Endothelial cell of umbilical vein (primary cell): ENCODE data around the gene ZC3H12C. TPM values are rescaled to one million over a fixed set of nuclear protein-coding genes. Genes with fewer than 3 reads are reported as not detected.

Source experiments
- BruUV-seq: library from RNA; stranded (reverse); fragments of 400-500 nt; replicated peaks from 2 replicates; lab custom pipeline; 2021; lab: Mats Ljungman, UMichigan
- CTCF ChIA-PET: fragments of 300-600, 350-600 bp; sonication (Branson Sonifier 250); formaldehyde crosslinking; loops from one replicate; lab custom pipeline; 2021; ENCODE audit warnings: antibody characterized with exemption, inconsistent platforms; lab: Charles Lee
- POLR2A ChIA-PET: fragments of 300-600, 350-600 bp; sonication (Branson Sonifier 250); formaldehyde crosslinking; loops from one replicate; lab custom pipeline; 2021; ENCODE audit warnings: antibody characterized with exemption, inconsistent platforms; lab: Charles Lee
- DNase-seq: peaks from one replicate; pipeline ENCODE4 v3.0.0-alpha.2; 2011; ENCODE audit warnings: low read depth, low spot score
- FAIRE-seq: peaks from 2 replicates; lab custom pipeline; 2011; peaks lifted over from hg19 to GRCh38; lab: Jason Lieb, UNC
- H2AFZ ChIP-seq: 2 replicates; pipeline ENCODE4 v1.6.0; 2012; ENCODE audit warnings: low read depth, low read length, control low read depth, inconsistent platforms
- H3K27ac ChIP-seq: 2 replicates; pipeline ENCODE4 v1.5.1; 2011; ENCODE audit warnings: low read depth, mild to moderate bottlenecking, control low read depth, low read length, moderate library complexity; ENCODE audit not compliant: insufficient read depth
- H3K27me3 ChIP-seq, 2 experiments: 2 replicates each; pipeline versions ENCODE4 v1.6.0 to v1.6.1; 2011; ENCODE audit warnings: low read length in 2 of 2, mixed read lengths in 1 of 2; ENCODE audit not compliant: control insufficient read depth in 2 of 2, insufficient read depth in 2 of 2
- H3K36me3 ChIP-seq, 2 experiments: 2 replicates in 1 of 2; 3 replicates in 1 of 2; pipeline ENCODE4 v1.5.1; 2011; ENCODE audit warnings: low read length in 2 of 2, mild to moderate bottlenecking in 1 of 2, moderate library complexity in 1 of 2; ENCODE audit not compliant: control insufficient read depth in 2 of 2, insufficient read depth in 2 of 2; ENCODE audit errors: extremely low read depth in 1 of 2
- H3K4me1 ChIP-seq: 3 replicates; pipeline ENCODE4 v1.5.1; 2011; ENCODE audit warnings: mild to moderate bottlenecking, low read length; ENCODE audit not compliant: control insufficient read depth, insufficient read depth; ENCODE audit errors: extremely low read depth
- H3K4me2 ChIP-seq: 2 replicates; pipeline ENCODE4 v1.6.1; 2011; ENCODE audit warnings: low read length, control low read depth, mixed read lengths; ENCODE audit not compliant: insufficient read depth
- H3K4me3 ChIP-seq, 3 experiments: fragments of 200-600 bp in 1 of 3; sonication (generic), shearing (Covaris generic) in 1 of 3; replicated peaks in 1 of 3; 2 replicates each; pipeline ENCODE4 v1.5.1; 2011 to 2016; ENCODE audit warnings: control low read depth in 3 of 3, low read length in 3 of 3, mild to moderate bottlenecking in 2 of 3, inconsistent platforms in 1 of 3, low read depth in 1 of 3, moderate library complexity in 1 of 3; ENCODE audit not compliant: insufficient read depth in 1 of 3
- H3K79me2 ChIP-seq: 2 replicates; pipeline ENCODE4 v1.6.0; 2012; ENCODE audit warnings: low read length, inconsistent platforms; ENCODE audit not compliant: control insufficient read depth, insufficient read depth
- H3K9ac ChIP-seq: replicated peaks from 2 replicates; pipeline ENCODE3; 2011; ENCODE audit warnings: low read length, control low read depth; ENCODE audit not compliant: insufficient read depth; ENCODE audit errors: extremely low read depth
- H3K9me1 ChIP-seq: replicated peaks from 3 replicates; pipeline ENCODE4 v1.6.0; 2011; ENCODE audit warnings: mild to moderate bottlenecking, low read length; ENCODE audit not compliant: control insufficient read depth, insufficient read depth; ENCODE audit errors: extremely low read depth
- H3K9me3 ChIP-seq: replicated peaks from 2 replicates; pipeline ENCODE4 v1.5.1; 2012; ENCODE audit warnings: low read length, inconsistent platforms; ENCODE audit not compliant: control insufficient read depth, insufficient read depth
- H4K20me1 ChIP-seq: replicated peaks from 2 replicates; pipeline ENCODE3; 2011; ENCODE audit warnings: mild to moderate bottlenecking, low read length; ENCODE audit not compliant: control insufficient read depth, insufficient read depth; ENCODE audit errors: extremely low read depth
- CTCF ChIP-seq, 2 donors: IDR thresholded peaks; 1 replicate in 1 of 2; 2 replicates in 1 of 2; pipeline ENCODE4 v1.5.1; 2011; ENCODE audit warnings: low read length in 2 of 2, mild to moderate bottlenecking in 2 of 2, moderate library complexity in 2 of 2, control low read depth in 1 of 2, inconsistent platforms in 1 of 2, low read depth in 1 of 2; ENCODE audit not compliant: insufficient read depth in 1 of 2; ENCODE audit errors: extremely low read depth in 1 of 2
- EZH2 ChIP-seq: IDR thresholded peaks from 2 replicates; pipeline ENCODE4 v1.6.1; 2012; ENCODE audit warnings: borderline replicate concordance, low read depth, mild to moderate bottlenecking, moderate library complexity, low read length, inconsistent platforms; ENCODE audit not compliant: severe bottlenecking
- FOS ChIP-seq: IDR thresholded peaks from 2 replicates; pipeline ENCODE4 v1.6.1; 2011; ENCODE audit warnings: mild to moderate bottlenecking, low read length, moderate library complexity, borderline replicate concordance; ENCODE audit not compliant: insufficient read depth
- GATA2 ChIP-seq: IDR thresholded peaks from 2 replicates; pipeline ENCODE4 v1.7.0; 2011; ENCODE audit warnings: low read depth, mild to moderate bottlenecking, moderate library complexity, mixed read lengths, low read length; ENCODE audit not compliant: insufficient read length, insufficient read depth
- JUN ChIP-seq: IDR thresholded peaks from 2 replicates; pipeline ENCODE4 v1.6.1; 2011; ENCODE audit warnings: borderline replicate concordance, low read depth; ENCODE audit not compliant: insufficient read length, insufficient read depth
- MAX ChIP-seq: IDR thresholded peaks from 2 replicates; pipeline ENCODE4 v1.6.1; 2011; ENCODE audit not compliant: insufficient read depth, insufficient read length
- MYC ChIP-seq: IDR thresholded peaks from one replicate; pipeline ENCODE4 v1.6.1; 2011; ENCODE audit warnings: mild to moderate bottlenecking, low read depth, low read length
- POLR2A ChIP-seq: IDR thresholded peaks from 2 replicates; pipeline ENCODE4 v1.6.1; 2012; ENCODE audit warnings: low read depth, mild to moderate bottlenecking, control low read depth, low read length
- POLR2AphosphoS5 ChIP-seq: IDR thresholded peaks from 2 replicates; pipeline ENCODE4 v1.6.1; 2012; ENCODE audit warnings: low read depth, mild to moderate bottlenecking, control low read depth, low read length, moderate library complexity; ENCODE audit not compliant: insufficient read depth
- dilution Hi-C: fragments of 300-500 bp; cut with MboI; formaldehyde crosslinking; loops from one replicate; pipeline ENCODE4 v1.15.0; 2019; ENCODE audit warnings: low sequenced_read_pairs; ENCODE audit not compliant: extremely low pct_ligation_motif_present
- intact Hi-C: fragments of 100-400 bp; cut with micrococcal nuclease; formaldehyde crosslinking; loops from one replicate; pipeline ENCODE4 v1.10.0; 2022
- polyA plus RNA-seq, 4 experiments: library from polyadenylated mRNA; depleted of rRNA in 3 of 4; stranded (reverse) in 3 of 4; unstranded in 1 of 4; fragments of >200 nt; gene quantifications; 2 replicates each; pipeline versions ENCODE4 v1.2.1 to v1.2.3, GENCODE V29; 2011 to 2012; ENCODE audit warnings: missing spikeins in 1 of 4
- total RNA-seq: library from RNA; stranded (reverse); gene quantifications from 2 replicates; pipeline ENCODE4 v1.2.3, GENCODE V29; 2021

The ZC3H12C gene
- total and polyA plus RNA-seq, 2 donors (not counting 3 experiments of a cell fraction or from before 2014, with no cell fraction given), result 5.5 to 14.7 TPM

GRCh38 chr11:110196884-110197420 lies 103.8 kb downstream of the ZC3H12C start:
- Histone ChIP-seq H3K79me2 (no peaks in the 10 kb centered on the region), H3K4me3 (no peak overlapping the region), H4K20me1 (no peaks in the 10 kb centered on the region), H3K36me3 (no peaks in the 10 kb centered on the region), H3K4me2 (no peak overlapping the region), H2AFZ (no peak overlapping the region), H3K27me3 (no peaks in the 10 kb centered on the region), H3K4me1 (peaks cover 36% of the 10 kb centered on the region), H3K27ac (no peak overlapping the region), H3K9me3 (no peaks in the 10 kb centered on the region), H3K9ac (no peak overlapping the region), H3K9me1 (no peaks in the 10 kb centered on the region)
- no TSS peak for BruUV-seq
- dilution Hi-C loops (no loop called here), intact Hi-C loops (loop anchor here (1.0 to 2.0 kb wide), 2 partner anchors 23 to 48 kb away; no protein-coding TSS in a partner anchor)
- ChIA-PET CTCF (interaction anchor here (1.2 to 7.0 kb wide), 4 partner anchors 11 to 235 kb away, joined by 3 to 143 read pairs (median 6); partner anchors contain the start of genes FDX1 and ZC3H12C), POLR2A (no interaction called here)
- DNase-seq (no peak), FAIRE-seq (no peak)
- TF ChIP-seq EZH2 (no peak), MYC (no peak), JUN (no peak), GATA2 (no peak), FOS (no peak), CTCF (IDR thresholded peaks at IDR 0.05; ENCODE audit: extremely low read depth in 1 of 2, insufficient read depth in 1 of 2, low read depth in 1 of 2, low read length in 2 of 2) (no peak), POLR2A (no peak), POLR2AphosphoS5 (no peak), MAX (no peak)
